Colon (tissue), 2 donors: ENCODE measurements around the gene CDK2AP2.
"Not testable (repeated sequence)": the region's sequence is repeated elsewhere in the genome, so short reads cannot be mapped to it uniquely, and the experiment has no call there.

Experiments used
- FAIRE-seq: peaks from 2 replicates; lab custom pipeline; 2012; peaks lifted over from hg19 to GRCh38; lab: Jason Lieb, UNC
- donor health status: control.
- donor health status: control.

CDK2AP2 gene

DNA sequence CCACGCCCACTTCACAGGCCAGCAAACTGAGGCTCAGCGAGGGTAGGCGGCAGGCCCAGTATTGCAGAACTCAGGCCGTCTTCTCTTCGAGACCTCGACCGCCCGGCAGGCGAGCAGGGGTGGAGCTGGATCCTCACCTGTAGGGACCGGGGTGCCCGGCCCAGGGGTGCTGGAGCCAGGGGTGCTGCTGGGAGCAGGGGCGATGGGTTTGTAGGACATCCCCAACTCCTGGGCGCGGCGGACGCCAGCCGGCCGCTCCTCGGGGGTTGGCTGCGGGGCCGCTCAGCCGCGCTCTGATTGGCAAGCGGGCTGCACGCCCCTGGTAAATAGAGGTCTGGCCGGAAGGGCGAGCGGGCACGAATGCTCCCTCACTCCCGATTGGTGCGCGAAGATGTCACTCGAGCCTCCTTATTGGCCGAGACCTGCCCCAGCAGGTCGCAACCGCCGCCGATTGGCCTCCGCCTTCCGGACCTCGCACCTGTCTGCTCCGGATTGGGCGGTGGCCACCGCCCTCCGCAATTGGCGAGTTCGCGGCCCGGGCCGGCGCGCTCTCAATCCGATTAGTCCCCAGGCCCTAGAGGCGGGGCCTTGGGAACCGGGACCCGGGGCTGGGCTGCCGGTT, at the start of gene CDK2AP2:
TSS of gene CDK2AP2 (minus strand) at position 299 of the 622 bp plus-strand sequence. CDS start at position 219, 80 bp downstream.
- peak; percentile 72 for FAIRE-seq

DNA sequence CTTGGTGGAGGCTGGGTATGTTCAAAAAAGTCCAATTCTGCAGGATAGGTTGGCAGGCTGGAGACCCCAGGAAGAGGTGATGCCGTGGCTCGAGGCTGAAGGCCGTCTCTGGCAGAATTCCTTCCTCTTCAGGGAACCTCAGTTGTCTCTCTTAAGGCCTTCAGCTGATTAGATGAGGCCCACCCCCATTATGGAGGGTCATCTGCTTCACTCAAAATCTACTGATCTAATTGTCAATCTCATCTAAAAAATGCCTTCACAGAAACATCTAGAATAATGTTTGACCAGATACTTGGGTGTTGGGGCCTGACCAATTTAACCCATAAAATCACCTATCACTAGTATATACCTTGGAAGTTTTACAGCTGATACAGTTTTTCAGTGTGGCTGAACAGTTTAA, 48.3 kb upstream of the CDK2AP2 start:
- no peak for FAIRE-seq

GRCh38 chr11:67551697-67552096, 43.7 kb upstream of the CDK2AP2 start:
- not testable (repeated sequence) for FAIRE-seq

- FAIRE-seq = no peak
Observed at GRCh38 chr11:67551127-67551526, 43.2 kb upstream of the CDK2AP2 start.

- FAIRE-seq = no peak
Observed at GRCh38 chr11:67548555-67549110, 40.7 kb upstream of the CDK2AP2 start.

DNA sequence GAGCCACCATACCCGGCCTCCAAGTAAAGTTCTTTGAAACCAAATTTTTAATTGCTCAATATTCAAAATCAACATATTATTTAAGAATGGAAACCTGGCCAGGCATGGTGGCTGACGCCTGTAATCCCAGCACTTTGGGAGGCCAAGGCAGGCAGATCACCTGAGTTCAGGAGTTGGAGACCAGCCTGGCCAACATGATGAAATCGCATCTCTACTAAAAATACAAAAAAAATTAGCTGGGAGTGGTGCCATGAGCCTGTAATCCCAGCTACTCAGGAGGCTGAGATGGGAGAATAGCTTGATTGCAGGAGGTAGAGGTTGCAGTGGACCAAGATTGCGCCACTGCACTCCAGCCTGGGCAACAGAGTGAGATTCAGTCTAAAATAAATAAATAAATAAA, 40.1 kb upstream of the CDK2AP2 start:
- not testable (repeated sequence) for FAIRE-seq

- no peak for FAIRE-seq
Observed at GRCh38 chr11:67545280-67545679, 37.3 kb upstream of the CDK2AP2 start.

DNA sequence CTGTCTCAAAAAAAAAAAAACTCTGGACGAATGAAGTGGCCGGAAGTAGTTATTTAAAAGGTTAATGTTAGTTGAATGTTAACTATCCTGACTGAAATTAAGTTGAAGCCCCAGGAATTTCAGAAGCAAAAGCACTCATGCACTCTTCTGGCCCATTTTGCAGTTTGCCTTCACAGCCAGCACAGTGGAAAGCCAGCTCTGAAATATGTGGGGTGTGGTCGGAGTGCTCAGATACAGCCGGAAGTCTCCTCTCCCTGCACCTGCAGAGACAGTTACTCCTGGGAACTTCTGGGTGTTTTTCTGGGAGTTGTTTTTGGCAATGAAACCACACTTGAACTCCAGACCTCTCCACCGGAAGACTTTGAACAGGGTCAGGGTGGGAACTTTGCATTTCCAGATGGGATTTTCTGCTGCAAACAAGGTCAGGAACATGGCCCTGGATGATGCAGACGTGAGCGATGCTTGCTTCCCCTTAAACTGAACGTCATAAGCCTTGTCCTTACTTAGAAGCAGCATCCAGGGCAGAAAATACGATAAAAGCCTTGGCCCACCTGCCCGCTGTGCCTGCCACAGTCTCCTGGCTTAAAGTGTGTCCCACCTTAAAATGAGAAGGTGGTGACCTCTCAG, 36.8 kb upstream of the CDK2AP2 start:
- FAIRE-seq = no peak

- no peak for FAIRE-seq
Observed at GRCh38 chr11:67543585-67543984, 35.6 kb upstream of the CDK2AP2 start.

- FAIRE-seq = no peak
Observed at GRCh38 chr11:67542971-67543370, 35.0 kb upstream of the CDK2AP2 start.

DNA sequence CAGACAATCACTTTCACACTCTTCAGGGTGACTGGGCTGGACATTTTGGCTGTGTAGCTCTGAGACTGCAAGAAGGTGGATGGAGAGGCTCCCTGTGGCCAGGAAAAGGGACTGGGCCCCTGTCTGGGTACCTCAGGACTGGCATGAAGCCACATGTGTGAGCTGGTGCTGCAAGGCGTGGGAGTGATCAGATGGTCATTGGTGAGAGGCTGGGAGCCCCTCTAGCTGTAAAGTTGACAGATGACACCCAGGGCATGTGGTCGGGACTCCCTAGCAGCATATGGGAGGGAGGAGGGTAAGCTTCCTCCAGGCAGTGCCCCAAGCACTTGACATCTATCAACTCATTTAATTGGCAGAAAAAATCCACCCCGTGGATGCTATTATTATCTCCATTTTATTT, 34.2 kb upstream of the CDK2AP2 start:
- FAIRE-seq = no peak

- FAIRE-seq = no peak
Observed at GRCh38 chr11:67541198-67541597, 33.2 kb upstream of the CDK2AP2 start.

DNA sequence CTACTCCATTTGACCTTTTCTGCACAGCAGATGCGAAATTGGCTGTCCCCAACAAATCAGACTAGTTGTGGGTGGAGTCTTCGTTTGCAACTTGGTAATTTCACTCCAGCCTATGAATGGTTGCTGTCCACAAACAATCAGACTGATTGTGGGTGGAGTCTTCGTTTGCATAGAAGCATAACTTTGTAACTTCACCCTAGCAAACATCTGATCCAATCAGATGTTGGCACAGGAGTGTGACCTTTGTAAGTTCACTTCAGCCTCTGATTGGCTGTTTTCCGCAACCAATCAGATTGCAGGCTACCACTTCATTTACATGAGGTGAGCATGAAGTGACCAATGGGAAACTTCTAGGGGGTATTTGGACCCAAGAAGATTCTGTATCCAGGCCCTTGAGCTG, 31.6 kb upstream of the CDK2AP2 start:
- no peak for FAIRE-seq

GRCh38 chr11:67538823-67539505, 31.0 kb upstream of the CDK2AP2 start:
- no peak for FAIRE-seq

GRCh38 chr11:67538306-67538705, 30.3 kb upstream of the CDK2AP2 start:
- no peak for FAIRE-seq

DNA sequence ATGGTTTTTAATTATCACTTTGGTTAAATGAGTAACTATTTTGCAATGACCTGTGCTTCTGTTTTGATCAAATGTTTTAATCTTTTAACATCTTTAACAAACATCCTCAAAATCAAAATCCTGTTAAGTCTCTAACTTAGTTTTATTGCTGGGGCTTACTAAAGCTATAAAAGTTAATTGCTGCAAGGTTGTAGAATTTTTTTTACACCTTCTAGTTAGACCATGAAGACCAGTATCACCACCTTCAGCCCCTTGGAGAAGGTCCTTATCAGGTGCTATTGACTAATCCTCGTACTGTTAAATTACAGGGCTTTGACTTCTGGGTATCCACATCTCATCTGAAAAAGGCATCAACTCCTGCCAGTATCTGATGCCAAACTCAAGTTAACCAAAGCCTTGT, 27.6 kb upstream of the CDK2AP2 start:
- no peak for FAIRE-seq

DNA sequence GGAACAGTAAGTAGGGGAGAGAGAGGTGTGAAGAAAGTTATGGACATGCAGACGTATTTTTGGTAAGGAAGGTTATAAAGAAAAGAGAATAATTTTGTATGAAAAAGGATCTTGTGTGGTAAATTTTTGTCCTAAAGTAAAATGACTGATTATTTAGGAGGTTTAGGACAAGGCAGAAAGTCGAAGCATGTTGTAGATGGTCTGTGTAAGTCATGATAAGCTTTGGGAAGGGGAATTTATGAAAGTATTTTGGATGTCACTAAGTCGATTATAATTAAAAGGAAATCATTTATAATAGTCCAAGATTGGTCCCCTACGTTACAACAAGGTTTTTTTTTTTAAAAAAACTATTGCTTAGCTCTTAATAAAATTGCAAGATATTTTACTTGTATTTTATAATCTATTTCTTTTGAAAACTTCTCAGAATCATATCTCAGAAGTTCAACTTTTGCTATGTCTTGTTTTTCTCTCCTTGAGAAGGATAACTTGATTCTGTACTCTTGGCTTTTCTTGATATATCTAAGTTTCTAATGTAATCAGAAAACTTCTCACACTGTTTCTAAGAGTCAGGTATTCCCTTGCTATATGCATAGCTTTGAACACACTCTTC, 26.2 kb upstream of the CDK2AP2 start:
- no peak for FAIRE-seq

GRCh38 chr11:67532889-67533288, 24.9 kb upstream of the CDK2AP2 start:
- FAIRE-seq = no peak

- no peak for FAIRE-seq
Observed at GRCh38 chr11:67530282-67530592, 22.3 kb upstream of the CDK2AP2 start.

DNA sequence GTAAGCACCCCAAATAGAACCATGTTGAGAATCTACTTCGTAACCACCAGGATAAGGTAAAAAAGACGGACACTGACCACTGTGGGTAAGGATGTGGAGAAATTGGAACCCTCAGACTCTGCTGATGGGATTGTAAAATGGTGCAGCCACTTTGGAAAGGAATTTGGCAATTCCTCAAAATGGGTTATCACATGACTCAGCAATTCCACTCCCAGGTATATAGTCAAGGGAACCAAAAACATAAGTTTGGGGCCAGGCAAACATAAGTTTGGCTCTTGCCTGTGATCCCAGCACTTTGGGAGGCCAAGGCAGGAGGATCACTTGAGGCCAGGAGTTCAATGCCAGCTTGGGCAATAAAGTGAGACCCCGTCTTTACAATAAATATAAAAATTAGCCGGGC, 20.4 kb upstream of the CDK2AP2 start:
- no peak for FAIRE-seq

GRCh38 chr11:67525275-67525976, 17.5 kb upstream of the CDK2AP2 start:
- FAIRE-seq = no peak

DNA sequence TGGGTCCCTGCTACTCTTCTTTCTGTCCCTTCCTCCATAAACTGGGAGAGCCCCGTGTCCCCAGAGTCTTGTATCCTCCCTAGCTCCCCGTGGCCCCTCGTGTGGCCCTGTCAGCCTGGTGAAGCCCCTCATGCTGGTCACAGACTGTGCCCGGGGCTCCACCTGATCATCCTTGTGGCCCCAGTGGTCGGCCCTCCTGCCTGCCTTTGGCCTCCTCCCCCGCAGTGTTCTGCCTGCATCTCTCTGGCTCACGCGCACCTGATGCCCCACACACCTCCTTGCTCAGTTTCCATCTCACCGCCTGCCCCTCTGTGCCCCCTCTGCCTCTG, 16.5 kb upstream of the CDK2AP2 start:
- no peak for FAIRE-seq
